Naive thymus-derived CD4-positive, alpha-beta T cell (primary cell): ENCODE results near the gene ITGAX. TPM values are rescaled to one million over a fixed set of nuclear protein-coding genes. Genes with fewer than 3 reads are reported as not detected.

Experiments
- ATAC-seq: fragments of 150-1000 bp; cut with Tn5 transposase; 2 replicates; pipeline ENCODE4 v1.10.0; 2021; ENCODE audit warnings: mild to moderate bottlenecking, moderate library complexity
- CTCF ChIA-PET: fragments of 350-600 bp; sonication (Branson Sonifier 250); formaldehyde crosslinking; loops from one replicate; lab custom pipeline; 2021; ENCODE audit warnings: antibody characterized with exemption; lab: Charles Lee
- POLR2A ChIA-PET: fragments of 350-600 bp; sonication (Branson Sonifier 250); formaldehyde crosslinking; loops from one replicate; lab custom pipeline; 2021; ENCODE audit warnings: antibody characterized with exemption, inconsistent platforms; lab: Charles Lee
- DNase-seq, 9 donors: peaks; one replicate each; pipeline versions ENCODE4 v3.0.0 to v3.0.0-alpha.2; 2020 to 2022; ENCODE audit warnings: mixed read lengths in 1 of 9
- H3K27ac ChIP-seq: one replicate; pipeline ENCODE4 v1.7.0; 2013; ENCODE audit warnings: mild to moderate bottlenecking, low read depth, low read length, moderate library complexity
- H3K27me3 ChIP-seq, 2 donors: one replicate each; pipeline ENCODE4 v1.7.0; 2013; ENCODE audit warnings: low read length in 2 of 2, mild to moderate bottlenecking in 2 of 2, moderate library complexity in 2 of 2; ENCODE audit not compliant: control insufficient read depth in 2 of 2, insufficient read depth in 2 of 2
- H3K36me3 ChIP-seq, 3 experiments: 1 replicate in 2 of 3; 2 replicates in 1 of 3; pipeline ENCODE4 v1.7.0; 2013; ENCODE audit warnings: low read length in 3 of 3, mild to moderate bottlenecking in 3 of 3, moderate library complexity in 1 of 3; ENCODE audit not compliant: insufficient read depth in 3 of 3, control insufficient read depth in 2 of 3
- H3K4me1 ChIP-seq, 2 donors: one replicate each; pipeline ENCODE4 v1.7.0; 2013; ENCODE audit warnings: low read length in 2 of 2, mild to moderate bottlenecking in 2 of 2, moderate library complexity in 1 of 2; ENCODE audit not compliant: control insufficient read depth in 2 of 2, insufficient read depth in 2 of 2
- H3K4me3 ChIP-seq: 2 replicates; pipeline ENCODE4 v1.7.0; 2013; ENCODE audit warnings: mild to moderate bottlenecking, low read length
- H3K9me3 ChIP-seq, 3 experiments: 1 replicate in 2 of 3; 2 replicates in 1 of 3; pipeline ENCODE4 v1.7.0; 2013; ENCODE audit warnings: low read length in 3 of 3; ENCODE audit not compliant: control insufficient read depth in 2 of 3
- H3K27ac Mint-ChIP-seq, 9 donors: one replicate each; pipeline ENCODE4 v1.8.0; 2020 to 2022; ENCODE audit warnings: mixed read lengths in 9 of 9, mild to moderate bottlenecking in 8 of 9, moderate library complexity in 5 of 9, inconsistent platforms in 2 of 9
- H3K27me3 Mint-ChIP-seq, 5 donors: one replicate each; pipeline ENCODE4 v1.8.0; 2021 to 2022; ENCODE audit warnings: mixed read lengths in 5 of 5, mild to moderate bottlenecking in 1 of 5
- H3K36me3 Mint-ChIP-seq, 5 donors: one replicate each; pipeline ENCODE4 v1.8.0; 2020 to 2022; ENCODE audit warnings: mixed read lengths in 5 of 5, mild to moderate bottlenecking in 3 of 5, inconsistent platforms in 1 of 5
- H3K4me1 Mint-ChIP-seq, 7 donors: one replicate each; pipeline ENCODE4 v1.8.0; 2020 to 2022; ENCODE audit warnings: mixed read lengths in 7 of 7, mild to moderate bottlenecking in 3 of 7, inconsistent platforms in 1 of 7
- H3K4me3 Mint-ChIP-seq, 10 donors: one replicate each; pipeline ENCODE4 v1.8.0; 2020 to 2022; ENCODE audit warnings: mild to moderate bottlenecking in 10 of 10, mixed read lengths in 10 of 10, moderate library complexity in 6 of 10, inconsistent platforms in 2 of 10
- H3K9me3 Mint-ChIP-seq, 11 donors: one replicate each; pipeline ENCODE4 v1.8.0; 2020 to 2022; ENCODE audit warnings: mixed read lengths in 11 of 11, mild to moderate bottlenecking in 4 of 11, inconsistent platforms in 1 of 11, moderate library complexity in 1 of 11
- intact Hi-C, 2 donors: fragments of 100-400 bp; cut with micrococcal nuclease; formaldehyde crosslinking; loops; one replicate each; pipeline ENCODE4 v1.15.1; 2023
- polyA plus RNA-seq, 2 donors: library from polyadenylated mRNA; unstranded; fragments of 300-500 nt; fragmentation: Illumina TruSeq; gene quantifications; one replicate each; pipeline ENCODE4 v1.2.3, GENCODE V29; 2021
- total RNA-seq, 6 experiments: library from RNA in 5 of 6; stranded (reverse) in 5 of 6; gene quantifications; 1 replicate in 5 of 6; 2 replicates in 1 of 6; pipeline ENCODE4 v1.2.3 and lab custom pipeline; 2021 to 2026

Gene ITGAX
- total and polyA plus RNA-seq, 7 experiments from 2014 or later = 0.05 to 306 (median 22.1) TPM; not detected in 1

DNA sequence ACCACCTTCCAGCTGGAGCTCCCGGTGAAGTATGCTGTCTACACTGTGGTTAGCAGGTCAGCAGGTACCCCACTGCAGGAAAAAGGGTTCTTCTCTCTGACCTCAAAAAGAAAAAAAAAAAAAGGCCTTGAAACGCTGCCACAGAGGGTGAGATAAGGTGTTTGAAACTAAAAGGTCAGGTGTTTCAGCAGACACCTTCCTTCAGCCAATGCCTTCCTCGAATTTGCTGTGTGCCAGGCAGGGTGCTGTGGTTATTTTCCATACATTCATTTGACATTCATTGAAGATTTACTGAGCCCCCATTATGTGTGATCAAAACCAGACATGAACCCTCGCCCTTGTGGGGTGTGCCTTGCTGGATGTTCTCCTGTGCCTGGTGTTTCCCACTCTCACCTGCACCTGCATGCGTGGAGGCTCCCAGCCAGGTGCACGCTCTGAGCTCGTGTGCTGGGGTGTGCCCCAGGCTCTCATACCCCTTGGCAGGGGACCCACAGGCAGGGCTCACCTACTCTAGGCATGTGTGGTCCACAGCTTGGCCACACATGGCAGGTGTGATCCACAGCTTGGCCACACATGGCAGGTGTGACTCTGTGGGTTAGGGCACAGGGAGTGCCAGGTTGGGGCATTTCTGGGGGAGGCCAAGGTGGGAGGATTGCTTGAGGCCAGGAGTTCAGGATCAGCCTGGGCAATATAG, 22.4 kb downstream of the ITGAX start:
- Histone ChIP-seq H3K27ac (no peak overlapping the region), H3K4me1 (peaks cover 0 to 9% of the 10 kb centered on the region in 2 donors), H3K36me3 (no peaks in the 10 kb centered on the region), H3K4me3 (no peak overlapping the region), H3K27me3 (no peaks in the 10 kb centered on the region), H3K9me3 (no peaks in the 10 kb centered on the region)
- POLR2A ChIA-PET = no interaction called here
- Mint-ChIP-seq H3K36me3 (peaks cover 0 to 31% (median 0%) of the 10 kb centered on the region in 5 donors), H3K27me3 (peaks cover 0 to 7% (median 0%) of the 10 kb centered on the region in 5 donors), H3K4me3 (no peak overlapping the region), H3K27ac (peak overlapping the region in 1 of 9 donors; percentile 46), H3K4me1 (peaks cover 0 to 7% (median 2%) of the 10 kb centered on the region in 7 donors), H3K9me3 (peaks cover 0 to 17% (median 5%) of the 10 kb centered on the region in 11 donors)
- DNase-seq = no peak
- intact Hi-C loops = no loop called here
- CTCF ChIA-PET = interaction anchor here (1.1 kb wide), 1 partner anchor 234 kb away, joined by 3 read pairs; no protein-coding TSS in a partner anchor
- ATAC-seq = peak; percentile 33

DNA sequence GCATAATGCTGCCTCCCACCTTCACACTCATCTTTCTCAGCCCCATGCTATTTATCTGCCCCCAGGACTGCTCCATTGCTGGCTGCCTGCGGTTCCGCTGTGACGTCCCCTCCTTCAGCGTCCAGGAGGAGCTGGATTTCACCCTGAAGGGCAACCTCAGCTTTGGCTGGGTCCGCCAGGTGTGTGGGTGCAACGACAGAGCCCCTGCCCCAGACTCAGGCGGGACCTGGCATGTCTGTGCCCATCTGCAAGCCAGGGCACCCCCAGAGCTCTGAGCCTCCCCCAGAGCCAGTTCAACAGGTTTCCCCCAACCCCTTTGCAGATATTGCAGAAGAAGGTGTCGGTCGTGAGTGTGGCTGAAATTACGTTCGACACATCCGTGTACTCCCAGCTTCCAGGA, 25.2 kb downstream of the ITGAX start:
- peaks cover 0 to 9% (median 2%) of the 10 kb centered on the region in 11 donors for H3K9me3 Mint-ChIP-seq
- DNase-seq (no peak), ATAC-seq (no peak)
- intact Hi-C loops = loop anchor here (5.0 kb wide), 1 partner anchor 487 kb away; no protein-coding TSS in a partner anchor
- Histone ChIP-seq H3K9me3 (no peaks in the 10 kb centered on the region), H3K4me1 (peaks cover 0 to 9% of the 10 kb centered on the region in 2 donors), H3K4me3 (no peak overlapping the region), H3K36me3 (no peaks in the 10 kb centered on the region), H3K27me3 (peaks cover 0 to 4% of the 10 kb centered on the region in 2 donors), H3K27ac (no peak overlapping the region)
- H3K27me3 Mint-ChIP-seq = peaks cover 0 to 6% (median 0%) of the 10 kb centered on the region in 5 donors
- CTCF ChIA-PET = no interaction called here
- POLR2A ChIA-PET = no interaction called here
- H3K36me3 Mint-ChIP-seq = peaks cover 0 to 17% (median 0%) of the 10 kb centered on the region in 5 donors
- peak overlapping the region in 2 of 9 donors; percentile 8 to 15 for H3K27ac Mint-ChIP-seq
- H3K4me3 Mint-ChIP-seq = no peak overlapping the region
- H3K4me1 Mint-ChIP-seq = peaks cover 0 to 9% (median 4%) of the 10 kb centered on the region in 7 donors

DNA sequence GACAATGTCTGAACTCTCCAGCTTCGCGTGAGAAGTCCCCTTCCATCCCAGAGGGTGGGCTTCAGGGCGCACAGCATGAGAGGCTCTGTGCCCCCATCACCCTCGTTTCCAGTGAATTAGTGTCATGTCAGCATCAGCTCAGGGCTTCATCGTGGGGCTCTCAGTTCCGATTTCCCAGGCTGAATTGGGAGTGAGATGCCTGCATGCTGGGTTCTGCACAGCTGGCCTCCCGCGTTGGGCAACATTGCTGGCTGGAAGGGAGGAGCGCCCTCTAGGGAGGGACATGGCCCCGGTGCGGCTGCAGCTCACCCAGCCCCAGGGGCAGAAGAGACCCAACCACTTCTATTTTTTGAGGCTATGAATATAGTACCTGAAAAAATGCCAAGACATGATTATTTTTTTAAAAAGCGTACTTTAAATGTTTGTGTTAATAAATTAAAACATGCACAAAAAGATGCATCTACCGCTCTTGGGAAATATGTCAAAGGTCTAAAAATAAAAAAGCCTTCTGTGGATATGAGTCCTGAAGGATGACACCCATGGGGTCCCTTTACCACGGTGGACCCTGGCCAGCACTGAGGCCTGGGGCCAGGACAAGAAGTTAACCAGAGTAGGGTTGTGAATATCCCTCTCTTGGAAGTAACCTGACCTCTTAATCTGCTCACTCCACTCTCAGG, 27.6 kb downstream of the ITGAX start:
- Histone ChIP-seq H3K27ac (no peak overlapping the region), H3K36me3 (no peaks in the 10 kb centered on the region), H3K9me3 (no peaks in the 10 kb centered on the region), H3K4me1 (peaks cover 0 to 3% of the 10 kb centered on the region in 2 donors), H3K4me3 (no peak overlapping the region), H3K27me3 (peaks cover 0 to 4% of the 10 kb centered on the region in 2 donors)
- ATAC-seq = peak; percentile 82
- POLR2A ChIA-PET = interaction anchor here (0.6 to 1.0 kb wide), 3 partner anchors 181 to 241 kb away, joined by 3 read pairs; partner anchors contain the start of gene PYCARD
- no peak overlapping the region for H3K4me3 Mint-ChIP-seq
- H3K27me3 Mint-ChIP-seq = peaks cover 0 to 8% (median 4%) of the 10 kb centered on the region in 5 donors
- DNase-seq = peak; percentile 24 to 75 (median 47)
- CTCF ChIA-PET = interaction anchor here (0.5 to 1.7 kb wide), 7 partner anchors 33 to 583 kb away, joined by 3 to 6 read pairs (median 4); no protein-coding TSS in a partner anchor
- intact Hi-C loops = loop anchor here (1.0 to 5.0 kb wide), 3 partner anchors 60 to 485 kb away; partner anchors contain the start of gene ZNF843 (in 1 of the 2)
- peaks cover 0 to 3% (median 0%) of the 10 kb centered on the region in 5 donors for H3K36me3 Mint-ChIP-seq
- peak overlapping the region in 1 of 9 donors; percentile 22 for H3K27ac Mint-ChIP-seq
- peaks cover 0 to 23% (median 4%) of the 10 kb centered on the region in 7 donors for H3K4me1 Mint-ChIP-seq
- peaks cover 0 to 1% (median 0%) of the 10 kb centered on the region in 11 donors for H3K9me3 Mint-ChIP-seq

DNA sequence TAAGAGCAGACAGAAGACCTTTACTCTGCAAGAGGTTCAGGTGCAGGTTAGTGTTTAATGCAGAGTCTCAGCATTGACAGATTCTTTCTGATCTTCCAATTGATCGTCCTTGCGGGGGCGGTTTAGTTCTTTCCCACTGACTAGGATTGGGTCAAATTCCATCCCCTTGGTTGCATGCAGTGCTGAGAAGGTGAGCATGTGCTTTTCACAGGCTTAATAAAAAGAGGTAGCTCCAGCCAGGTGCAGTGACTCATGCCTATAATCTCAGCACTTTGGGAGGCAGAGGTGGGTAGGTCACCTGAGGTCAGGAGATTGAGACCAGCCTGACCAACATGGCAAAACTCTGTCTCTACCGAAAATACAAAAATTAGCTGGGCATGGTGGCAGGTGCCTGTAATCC, 30.7 kb downstream of the ITGAX start:
- ChIA-PET CTCF (interaction anchor here (0.6 kb wide), 1 partner anchor 127 kb away, joined by 3 read pairs; no protein-coding TSS in a partner anchor), POLR2A (interaction anchor here (1.2 kb wide), 1 partner anchor 183 kb away, joined by 3 read pairs; the partner anchor contains the start of gene PYCARD)
- Mint-ChIP-seq H3K9me3 (peaks cover 0 to 1% (median 0%) of the 10 kb centered on the region in 11 donors), H3K4me3 (no peak overlapping the region), H3K4me1 (peaks cover 0 to 23% (median 3%) of the 10 kb centered on the region in 7 donors), H3K27me3 (peaks cover 5 to 19% (median 6%) of the 10 kb centered on the region in 5 donors), H3K36me3 (no peaks in the 10 kb centered on the region), H3K27ac (no peak overlapping the region)
- Histone ChIP-seq H3K9me3 (no peaks in the 10 kb centered on the region), H3K4me1 (no peaks in the 10 kb centered on the region), H3K36me3 (no peaks in the 10 kb centered on the region), H3K27ac (no peak overlapping the region), H3K4me3 (no peak overlapping the region), H3K27me3 (peaks cover 0 to 4% of the 10 kb centered on the region in 2 donors)
- no peak for ATAC-seq
- DNase-seq = no peak
- intact Hi-C loops = loop anchor here in 1 of 2 donors (5.0 kb wide), 1 partner anchor 37 kb away; no protein-coding TSS in a partner anchor

DNA sequence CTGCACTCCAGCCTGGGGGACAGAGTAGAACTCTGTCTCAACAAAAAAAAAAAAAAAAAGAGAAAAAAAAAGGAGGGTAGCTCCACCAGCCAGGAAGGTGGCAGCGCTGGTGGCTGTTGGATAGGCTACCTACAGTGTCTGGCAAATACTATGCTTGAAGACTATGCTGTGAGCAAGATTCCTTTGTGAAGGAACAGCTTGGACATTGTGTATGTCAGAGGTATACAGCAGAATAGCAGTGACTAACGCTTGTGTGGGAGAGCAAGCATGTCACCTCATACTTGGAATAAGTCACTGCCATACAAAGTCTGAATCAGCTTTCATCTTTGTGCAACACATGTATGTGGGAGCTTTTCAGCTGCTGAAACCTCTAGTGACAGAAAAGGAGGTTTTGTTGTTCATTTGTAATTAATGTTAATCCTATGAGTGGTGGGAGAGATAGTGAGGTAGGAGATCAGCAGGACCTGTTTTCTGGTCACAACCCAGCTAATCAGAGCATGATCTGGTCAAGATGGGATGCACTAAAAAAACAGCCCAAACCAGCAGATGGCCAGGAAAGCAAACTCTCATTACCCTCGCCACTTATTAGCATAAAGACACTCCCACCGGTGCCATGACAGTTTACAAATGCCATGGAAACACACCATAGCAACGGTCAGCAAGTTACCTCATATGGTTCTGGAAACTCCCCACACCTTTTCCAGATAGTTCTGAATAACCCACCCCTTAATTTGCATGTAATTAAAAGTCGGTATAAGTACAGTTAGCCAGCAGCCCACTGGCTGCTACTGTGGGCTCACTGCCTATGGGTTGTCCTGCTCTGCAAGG, 31.4 kb downstream of the ITGAX start:
- POLR2A ChIA-PET = interaction anchor here (1.2 kb wide), 1 partner anchor 184 kb away, joined by 3 read pairs; the partner anchor contains the start of gene PYCARD
- Mint-ChIP-seq H3K36me3 (no peaks in the 10 kb centered on the region), H3K27me3 (peaks cover 5 to 22% (median 6%) of the 10 kb centered on the region in 5 donors), H3K9me3 (peaks cover 0 to 1% (median 0%) of the 10 kb centered on the region in 11 donors), H3K4me3 (no peak overlapping the region), H3K27ac (peak overlapping the region in 1 of 9 donors; percentile 7), H3K4me1 (peaks cover 0 to 23% (median 3%) of the 10 kb centered on the region in 7 donors)
- Histone ChIP-seq H3K4me3 (no peak overlapping the region), H3K4me1 (no peaks in the 10 kb centered on the region), H3K36me3 (no peaks in the 10 kb centered on the region), H3K9me3 (no peaks in the 10 kb centered on the region), H3K27me3 (peaks cover 0 to 4% of the 10 kb centered on the region in 2 donors), H3K27ac (no peak overlapping the region)
- CTCF ChIA-PET = no interaction called here
- peak; percentile 61 for ATAC-seq
- intact Hi-C loops = loop anchor here in 1 of 2 donors (5.0 kb wide), 1 partner anchor 36 kb away; no protein-coding TSS in a partner anchor
- peak in 1 of 9 donors; percentile 24 for DNase-seq
